Smooth muscle cell (in vitro differentiated cells): ENCODE results near the gene USP40. TPM values are rescaled to one million over a fixed set of nuclear protein-coding genes. Genes with fewer than 3 reads are reported as not detected.

ENCODE experiments used
- DNase-seq: peaks from one replicate; lab custom pipeline; 2025; ENCODE audit not compliant: unreplicated experiment; lab: John Stamatoyannopoulos, UW
- H2AFZ ChIP-seq: fragments of 200-600 bp; sonication (generic); 2 replicates; pipeline ENCODE4 v1.6.0; 2016; ENCODE audit warnings: antibody characterized with exemption, low read depth, mild to moderate bottlenecking
- H3F3A ChIP-seq: fragments of 200-600 bp; sonication (generic); 2 replicates; pipeline ENCODE4 v1.6.0; 2017; ENCODE audit warnings: antibody characterized with exemption, low read depth
- H3K27ac ChIP-seq: fragments of 200-600 bp; sonication (generic); 2 replicates; pipeline ENCODE4 v1.5.1; 2016; ENCODE audit warnings: low read depth, mild to moderate bottlenecking
- H3K27me3 ChIP-seq: fragments of 200-600 bp; sonication (generic); 2 replicates; pipeline ENCODE4 v1.6.1; 2016; ENCODE audit warnings: low read depth, mild to moderate bottlenecking
- H3K36me3 ChIP-seq: fragments of 200-600 bp; sonication (generic); 2 replicates; pipeline ENCODE4 v1.5.1; 2016; ENCODE audit warnings: low read depth
- H3K4me1 ChIP-seq: fragments of 200-600 bp; sonication (generic); 2 replicates; pipeline ENCODE4 v1.5.1; 2016; ENCODE audit warnings: low read depth
- H3K4me2 ChIP-seq: fragments of 200-600 bp; sonication (generic); 2 replicates; pipeline ENCODE4 v1.6.0; 2016; ENCODE audit warnings: mild to moderate bottlenecking
- H3K4me3 ChIP-seq: fragments of 200-600 bp; sonication (generic); 2 replicates; pipeline ENCODE4 v1.5.1; 2016; ENCODE audit warnings: mild to moderate bottlenecking
- H3K79me2 ChIP-seq: fragments of 200-600 bp; sonication (generic); 2 replicates; pipeline ENCODE4 v1.6.0; 2016; ENCODE audit warnings: low read depth, mild to moderate bottlenecking
- H3K9ac ChIP-seq: fragments of 200-600 bp; sonication (generic); 2 replicates; pipeline ENCODE4 v1.6.0; 2016; ENCODE audit warnings: low read depth
- H3K9me3 ChIP-seq: fragments of 200-600 bp; sonication (generic); replicated peaks from 2 replicates; pipeline ENCODE4 v1.5.1; 2016; ENCODE audit warnings: low read depth
- H4K20me1 ChIP-seq: fragments of 200-600 bp; sonication (generic); 2 replicates; pipeline ENCODE4 v1.6.0; 2016; ENCODE audit warnings: low read depth
- WGBS: methylation state at CpG from one replicate; pipeline ENCODE4 v1.1.7; 2016; ENCODE audit warnings: low lambda C conversion rate; 5-methylcytosine and 5-hydroxymethylcytosine counted together
- polyA plus RNA-seq: library from polyadenylated mRNA; unstranded; fragments of >200 nt; fragmentation: Nextera tagmentation; extraction: Ambion mirVana; gene quantifications from 2 replicates; pipeline ENCODE4 v1.2.1, GENCODE V29; 2016
- total RNA-seq: library from RNA; depleted of rRNA; stranded (reverse); fragments of >200 nt; gene quantifications from 2 replicates; pipeline ENCODE4 v1.2.3, GENCODE V29; 2014
- TF ChIP-seq, protein P1 (sequence below): fragments of 200-600 bp; sonication (generic); IDR thresholded peaks from 2 replicates; pipeline ENCODE4 v1.5.1; 2017; ENCODE audit warnings: borderline replicate concordance, mild to moderate bottlenecking, antibody characterized with exemption; ENCODE audit not compliant: insufficient read depth, poor library complexity, severe bottlenecking

The USP40 gene
- total and polyA plus RNA-seq, 2 experiments from 2014 or later, result 9.4 to 23.6 TPM

DNA sequence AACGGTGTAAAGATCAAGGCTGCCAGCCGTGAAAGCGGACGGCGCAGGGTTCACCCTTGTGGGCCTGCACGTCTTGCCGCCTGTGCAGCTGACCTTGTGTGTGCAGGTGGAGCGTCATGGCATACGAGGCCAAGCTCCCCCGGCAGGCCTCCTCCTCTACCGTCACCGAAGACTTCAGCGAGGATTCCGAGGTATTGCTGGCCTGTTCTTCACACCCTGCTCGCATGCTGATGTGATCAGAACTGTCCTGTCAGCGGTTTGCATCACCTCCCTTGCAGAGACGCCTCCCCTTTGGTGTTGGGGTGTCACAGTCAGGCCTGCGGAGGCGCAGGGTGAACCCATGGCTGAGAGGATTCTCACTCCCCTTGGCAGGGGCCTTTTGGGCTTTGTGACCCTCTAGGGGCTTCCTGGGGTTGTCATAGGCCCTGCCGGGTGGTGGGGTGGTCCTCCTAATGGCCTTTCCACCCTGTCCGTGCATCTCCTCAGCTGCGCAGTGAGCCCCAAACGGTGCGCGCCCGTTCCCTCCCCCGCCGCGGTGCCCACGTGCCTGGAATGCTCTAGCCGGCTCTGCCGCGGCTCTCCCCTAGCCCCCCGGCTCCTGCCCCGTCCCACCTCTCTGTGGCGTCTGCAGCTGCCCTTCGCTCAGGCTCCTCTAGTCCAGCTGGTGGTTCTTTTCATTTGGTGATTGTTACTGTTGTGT, 119.8 kb downstream of the USP40 start:
- no peaks in the 10 kb centered on the region for H3K9me3 ChIP-seq
- no peak overlapping the region for H3K4me2 ChIP-seq
- no peaks in the 10 kb centered on the region for H4K20me1 ChIP-seq
- no peak overlapping the region for H2AFZ ChIP-seq
- WGBS, result 94% methylated on average over 37 of the region's 37 CpGs
- no peaks in the 10 kb centered on the region for H3K27me3 ChIP-seq
- H3K9ac ChIP-seq, result no peak overlapping the region
- no peaks in the 10 kb centered on the region for H3K4me1 ChIP-seq
- no peak for DNase-seq
- no peak overlapping the region for H3K27ac ChIP-seq
- TF ChIP-seq, protein P1, sequence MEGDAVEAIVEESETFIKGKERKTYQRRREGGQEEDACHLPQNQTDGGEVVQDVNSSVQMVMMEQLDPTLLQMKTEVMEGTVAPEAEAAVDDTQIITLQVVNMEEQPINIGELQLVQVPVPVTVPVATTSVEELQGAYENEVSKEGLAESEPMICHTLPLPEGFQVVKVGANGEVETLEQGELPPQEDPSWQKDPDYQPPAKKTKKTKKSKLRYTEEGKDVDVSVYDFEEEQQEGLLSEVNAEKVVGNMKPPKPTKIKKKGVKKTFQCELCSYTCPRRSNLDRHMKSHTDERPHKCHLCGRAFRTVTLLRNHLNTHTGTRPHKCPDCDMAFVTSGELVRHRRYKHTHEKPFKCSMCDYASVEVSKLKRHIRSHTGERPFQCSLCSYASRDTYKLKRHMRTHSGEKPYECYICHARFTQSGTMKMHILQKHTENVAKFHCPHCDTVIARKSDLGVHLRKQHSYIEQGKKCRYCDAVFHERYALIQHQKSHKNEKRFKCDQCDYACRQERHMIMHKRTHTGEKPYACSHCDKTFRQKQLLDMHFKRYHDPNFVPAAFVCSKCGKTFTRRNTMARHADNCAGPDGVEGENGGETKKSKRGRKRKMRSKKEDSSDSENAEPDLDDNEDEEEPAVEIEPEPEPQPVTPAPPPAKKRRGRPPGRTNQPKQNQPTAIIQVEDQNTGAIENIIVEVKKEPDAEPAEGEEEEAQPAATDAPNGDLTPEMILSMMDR, result no peak
- no peak overlapping the region for H3K4me3 ChIP-seq
- H3K79me2 ChIP-seq, result no peaks in the 10 kb centered on the region
- H3F3A ChIP-seq, result no peaks in the 10 kb centered on the region
- H3K36me3 ChIP-seq, result no peaks in the 10 kb centered on the region

- 79% methylated on average over 1 of the region's 1 CpG for WGBS
- Histone ChIP-seq H3F3A (no peaks in the 10 kb centered on the region), H3K27ac (no peak overlapping the region), H3K9ac (no peak overlapping the region), H3K27me3 (no peaks in the 10 kb centered on the region), H3K9me3 (no peaks in the 10 kb centered on the region), H3K36me3 (no peaks in the 10 kb centered on the region), H4K20me1 (no peaks in the 10 kb centered on the region), H3K4me3 (no peak overlapping the region), H2AFZ (no peak overlapping the region), H3K4me1 (no peaks in the 10 kb centered on the region), H3K4me2 (no peak overlapping the region), H3K79me2 (no peaks in the 10 kb centered on the region)
- TF ChIP-seq, protein P1, result no peak
- no peak for DNase-seq
Observed at GRCh38 chr2:233446121-233446520, 120.5 kb downstream of the USP40 start.

- Histone ChIP-seq H3K79me2 (no peaks in the 10 kb centered on the region), H2AFZ (no peak overlapping the region), H3K9ac (no peak overlapping the region), H3K4me2 (no peak overlapping the region), H3K27ac (no peak overlapping the region), H3K9me3 (no peaks in the 10 kb centered on the region), H3K36me3 (no peaks in the 10 kb centered on the region), H3K27me3 (no peaks in the 10 kb centered on the region), H4K20me1 (no peaks in the 10 kb centered on the region), H3K4me3 (no peak overlapping the region), H3K4me1 (no peaks in the 10 kb centered on the region), H3F3A (no peaks in the 10 kb centered on the region)
- WGBS, result 94% methylated on average over 18 of the region's 18 CpGs
- no peak for DNase-seq
- TF ChIP-seq, protein P1, result no peak
Observed at GRCh38 chr2:233445152-233445830, 121.3 kb downstream of the USP40 start.
